ENCODE measurements around the gene RASAL2.

DNA sequence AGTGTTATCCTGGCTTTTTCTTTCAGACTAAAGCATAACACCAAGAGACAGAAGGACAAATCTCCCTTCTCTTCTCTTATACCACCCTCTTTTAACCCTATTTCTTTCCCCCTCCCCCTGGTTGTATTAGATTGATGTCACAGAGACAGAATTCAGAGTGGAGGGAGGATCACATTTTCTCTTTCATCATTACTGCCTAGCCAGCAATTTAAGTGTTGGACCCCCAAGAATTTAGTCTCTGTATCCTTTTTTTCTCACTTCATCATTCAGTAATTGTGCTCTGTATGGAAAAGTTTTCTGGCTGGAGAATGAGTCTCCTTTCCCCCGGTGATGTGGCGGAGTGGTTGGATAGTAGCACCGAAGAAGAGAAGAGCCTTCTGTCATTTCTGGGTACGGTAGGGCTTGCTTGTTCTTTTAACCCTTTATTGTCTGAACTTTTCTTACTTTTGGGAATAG lies 278.1 kb downstream of the RASAL2 start:
- no peak for TF ChIP-seq EP300 (IDR thresholded peaks at IDR 0.05)
- TF ChIP-seq POLR2A (IDR thresholded peaks at IDR 0.05), result no peak

Data from suprapubic skin (tissue), 2 donors.